Adipose tissue (tissue), 3 donors: ENCODE results near the gene ELL. TPM values are rescaled to one million over a fixed set of nuclear protein-coding genes. Genes with fewer than 3 reads are reported as not detected.

Source experiments
- H3K27ac ChIP-seq: one replicate; pipeline ENCODE4 v1.5.1; 2013; ENCODE audit warnings: low read depth, low read length
- WGBS, 3 donors: extraction: QIAGEN DNeasy Blood & Tissue Kit; methylation state at CpG; one replicate each; pipeline ENCODE4 v1.1.7; 2013; 5-methylcytosine and 5-hydroxymethylcytosine counted together
- polyA plus RNA-seq, 3 donors: library from polyadenylated mRNA; stranded (reverse); fragments of 200-250 nt; gene quantifications; one replicate each; pipeline ENCODE4 v1.2.3, GENCODE V29; 2013
- donor health status: healthy with polysubstance abuse.
- donor health status: Bipolar disorder and iron deficiency.
- donor health status: healthy.

Gene ELL
- polyA plus RNA-seq, 3 donors = 6.5 to 25.9 (median 9.2) TPM

DNA sequence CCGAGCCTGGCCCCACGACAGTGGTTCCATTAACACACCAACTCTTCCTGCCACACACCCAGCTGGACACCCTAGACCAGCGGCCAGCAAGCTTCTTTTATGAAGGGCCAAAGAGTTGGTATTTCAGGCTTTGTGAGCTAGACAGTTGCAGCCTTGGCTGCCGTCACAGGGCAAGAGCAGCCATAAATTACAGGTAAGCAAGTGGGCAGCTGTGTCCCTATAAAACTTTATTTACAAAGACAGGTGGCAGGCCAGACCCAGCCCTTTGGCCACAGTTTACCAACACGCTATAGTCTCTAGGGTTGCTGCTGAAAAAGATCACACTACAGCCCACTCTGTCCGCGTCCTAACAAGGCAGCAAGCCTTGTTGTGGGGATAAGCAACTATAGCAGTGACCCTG is 13.3 kb downstream of the ELL start:
- WGBS, 3 donors = 79 to 94% (median 92%) methylated on average over 7 of the region's 7 CpGs
- H3K27ac ChIP-seq = no peak overlapping the region

DNA sequence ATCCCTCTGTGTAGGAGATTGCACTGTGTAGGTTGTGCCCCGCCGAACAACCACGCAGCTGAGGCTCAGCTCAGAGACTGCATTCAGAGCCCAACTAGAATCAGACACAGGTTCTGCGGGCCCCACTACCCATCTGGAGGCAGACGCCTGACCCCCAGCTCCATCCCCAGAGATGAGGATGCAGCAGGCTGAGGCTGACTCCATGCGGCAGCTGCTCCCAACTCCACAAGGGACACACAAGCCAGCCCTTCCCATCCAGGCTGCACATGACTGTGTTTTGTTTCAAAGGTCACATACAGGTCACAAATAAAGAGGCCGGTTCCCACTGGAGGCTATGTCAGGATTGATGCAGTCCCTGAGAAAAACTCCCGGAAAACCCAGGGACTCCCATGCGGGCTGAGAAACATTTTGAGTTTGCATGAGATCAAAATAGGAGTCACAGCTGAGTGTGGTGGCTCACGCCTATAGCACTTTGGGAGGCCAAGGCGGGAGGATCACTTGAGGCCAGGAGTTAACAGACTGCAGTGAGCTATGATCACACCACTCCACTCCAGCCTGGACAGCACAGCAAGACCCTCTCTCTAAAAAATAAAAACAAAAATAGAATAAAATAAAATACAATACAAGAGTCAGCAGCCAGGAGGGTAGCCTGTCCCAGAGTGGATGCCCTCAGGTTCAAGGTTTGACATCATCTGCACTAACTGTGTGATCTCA is 14.0 kb downstream of the ELL start:
- H3K27ac ChIP-seq = no peak overlapping the region
- 57 to 74% (median 58%) methylated on average over 11 of the region's 11 CpGs for WGBS, 3 donors

DNA sequence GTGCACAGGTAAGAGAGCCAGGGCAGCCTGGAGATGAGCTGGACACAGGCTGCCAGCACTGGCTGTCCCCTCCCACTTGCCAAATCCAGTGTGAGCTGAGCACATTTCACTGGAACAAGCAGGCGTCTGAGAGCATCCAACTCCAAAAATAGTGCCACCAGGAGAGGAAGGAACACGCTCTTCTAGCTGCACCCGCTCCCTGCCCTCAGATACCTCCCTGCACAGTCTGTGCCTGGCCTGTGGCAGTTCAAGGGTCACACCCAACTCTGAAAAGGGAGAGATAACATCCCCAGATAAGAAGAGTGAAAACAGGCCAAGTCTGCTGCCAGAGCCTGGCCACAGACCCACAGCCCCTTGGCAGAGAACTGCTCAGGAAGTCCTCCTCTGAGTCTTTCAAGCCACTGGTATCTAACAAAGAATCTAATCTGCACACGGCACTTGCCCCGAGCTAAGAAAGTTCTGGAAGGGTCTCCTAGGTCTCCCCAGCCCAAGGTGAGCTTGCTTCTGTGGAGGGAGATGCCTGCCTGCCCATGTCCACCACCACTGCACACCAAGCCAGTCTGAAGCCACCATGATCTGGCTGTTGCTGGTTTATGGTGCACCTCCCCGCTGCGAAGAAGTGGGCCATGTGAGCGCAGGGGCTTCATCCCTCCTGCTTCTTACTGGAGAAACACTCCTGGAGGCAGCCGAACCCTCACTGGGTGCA is 14.7 kb downstream of the ELL start:
- no peak overlapping the region for H3K27ac ChIP-seq
- WGBS, 3 donors = 48 to 56% (median 52%) methylated on average over 9 of the region's 9 CpGs

DNA sequence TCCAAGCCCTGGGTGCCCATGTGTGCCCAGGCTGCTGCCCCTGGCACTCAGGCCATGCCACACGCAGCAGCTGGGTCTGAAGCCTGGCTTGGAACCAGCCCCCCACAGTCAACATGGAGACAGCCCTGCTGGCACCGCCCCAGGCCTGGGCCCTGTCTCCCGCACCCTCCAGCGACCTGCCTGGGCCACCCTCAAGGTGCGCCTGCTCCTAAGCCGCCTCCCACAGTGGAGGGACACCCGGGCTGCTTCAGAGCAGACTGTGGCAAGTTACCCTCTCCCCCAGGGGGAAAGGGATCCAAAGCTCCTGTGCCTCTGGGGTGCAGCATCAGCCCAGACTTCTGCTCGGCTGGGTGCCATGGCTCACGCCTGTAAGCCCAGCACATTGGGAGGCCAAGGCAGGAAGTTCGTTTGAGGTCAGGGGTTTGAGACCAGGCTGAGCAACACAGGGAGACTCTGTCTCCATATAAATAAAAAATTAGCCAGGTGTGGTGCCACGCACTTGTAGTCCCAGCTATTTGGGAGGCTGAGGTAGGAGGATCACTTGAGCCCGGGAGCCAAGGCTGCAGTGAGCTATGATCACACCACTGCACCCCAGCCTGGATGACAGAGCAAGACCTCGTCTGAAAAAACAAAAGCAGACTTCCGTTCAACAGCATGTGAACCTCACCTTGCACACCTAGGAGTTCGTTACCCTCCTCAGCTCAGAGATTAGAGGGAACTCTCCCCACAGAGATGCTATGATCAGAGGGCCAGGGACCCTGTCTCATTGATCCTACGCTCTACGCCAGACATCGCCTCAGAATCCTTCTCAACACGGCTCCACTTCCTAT is 15.6 kb downstream of the ELL start:
- WGBS, 3 donors = 73 to 78% (median 73%) methylated on average over 19 of the region's 19 CpGs
- no peak overlapping the region for H3K27ac ChIP-seq

DNA sequence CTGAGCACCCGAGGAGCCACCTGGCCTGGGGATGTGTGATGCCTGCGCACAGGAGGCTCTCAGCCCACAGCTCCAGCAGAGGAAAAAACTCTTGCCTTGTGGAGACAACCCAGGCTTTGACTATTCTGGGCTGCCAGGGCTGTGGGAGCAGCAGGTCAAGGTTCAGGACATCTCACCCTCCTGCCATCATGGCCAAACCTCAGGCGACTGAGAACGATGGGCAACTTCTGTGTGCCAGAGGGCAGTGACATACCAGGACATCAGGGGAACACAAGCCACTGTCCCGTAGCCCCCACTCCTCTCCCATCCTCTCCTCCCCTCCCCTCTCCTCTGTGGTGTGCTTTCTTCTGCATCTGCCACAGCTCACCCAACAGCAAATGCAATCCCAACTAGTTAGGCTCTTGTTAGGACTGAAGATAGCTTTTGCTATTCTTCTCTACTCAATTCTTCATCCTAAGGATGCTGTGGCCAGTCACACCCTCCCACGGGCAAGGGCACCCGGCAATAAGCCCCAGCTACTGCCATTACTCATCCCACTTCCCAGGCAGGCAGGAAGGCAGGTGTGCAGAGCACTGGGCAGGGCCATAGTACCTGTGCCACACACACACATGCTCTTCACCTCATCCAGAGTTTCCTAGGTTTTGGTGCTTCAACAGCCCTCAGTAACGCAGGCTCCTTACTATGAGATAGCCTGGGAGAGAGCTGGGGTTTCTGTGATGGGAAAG is 16.8 kb downstream of the ELL start:
- no peak overlapping the region for H3K27ac ChIP-seq
- WGBS, 3 donors = 56 to 85% (median 74%) methylated on average over 8 of the region's 8 CpGs

DNA sequence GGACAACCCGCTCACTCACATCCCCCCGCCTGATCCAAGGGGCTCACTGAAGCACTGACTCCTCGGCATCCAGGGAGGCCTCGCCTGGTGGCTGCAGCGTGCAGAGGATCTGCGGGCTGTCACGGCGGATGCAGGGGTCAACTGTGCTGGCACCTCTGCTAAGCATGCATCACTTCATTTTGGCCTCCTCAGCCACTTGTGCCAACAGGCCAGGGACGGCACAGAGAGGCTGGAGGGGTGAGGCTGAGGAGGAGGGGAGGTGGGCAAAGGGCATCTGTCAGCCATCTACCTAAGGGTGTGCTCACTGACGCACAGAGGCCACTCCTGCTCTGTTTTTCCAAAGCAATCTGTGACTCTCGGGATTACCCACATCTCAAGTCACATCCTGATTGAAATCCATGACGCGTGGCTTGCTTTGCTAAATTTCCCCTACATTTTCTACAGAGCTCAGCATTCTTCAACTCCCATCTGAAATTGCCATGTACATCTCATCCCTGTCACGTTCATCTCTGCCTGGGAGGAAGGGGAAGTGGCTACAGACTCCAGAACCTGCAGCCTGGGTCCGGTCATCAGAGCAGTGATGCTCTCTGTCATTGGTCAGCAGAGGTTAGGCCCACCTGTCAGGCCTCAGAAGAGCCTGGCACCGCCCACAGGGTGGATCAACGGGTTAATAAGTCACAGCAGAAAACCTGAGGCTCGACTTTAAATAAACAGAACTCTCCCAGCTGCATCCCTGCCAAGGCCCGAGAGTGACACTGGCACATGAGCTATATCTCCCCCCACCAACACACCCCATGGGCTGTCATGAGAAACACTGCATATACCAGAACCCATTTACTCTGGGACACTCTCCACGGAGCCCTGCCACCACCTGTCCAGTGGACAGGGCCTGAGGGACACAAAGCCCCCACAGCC is 17.6 kb downstream of the ELL start:
- no peak overlapping the region for H3K27ac ChIP-seq

DNA sequence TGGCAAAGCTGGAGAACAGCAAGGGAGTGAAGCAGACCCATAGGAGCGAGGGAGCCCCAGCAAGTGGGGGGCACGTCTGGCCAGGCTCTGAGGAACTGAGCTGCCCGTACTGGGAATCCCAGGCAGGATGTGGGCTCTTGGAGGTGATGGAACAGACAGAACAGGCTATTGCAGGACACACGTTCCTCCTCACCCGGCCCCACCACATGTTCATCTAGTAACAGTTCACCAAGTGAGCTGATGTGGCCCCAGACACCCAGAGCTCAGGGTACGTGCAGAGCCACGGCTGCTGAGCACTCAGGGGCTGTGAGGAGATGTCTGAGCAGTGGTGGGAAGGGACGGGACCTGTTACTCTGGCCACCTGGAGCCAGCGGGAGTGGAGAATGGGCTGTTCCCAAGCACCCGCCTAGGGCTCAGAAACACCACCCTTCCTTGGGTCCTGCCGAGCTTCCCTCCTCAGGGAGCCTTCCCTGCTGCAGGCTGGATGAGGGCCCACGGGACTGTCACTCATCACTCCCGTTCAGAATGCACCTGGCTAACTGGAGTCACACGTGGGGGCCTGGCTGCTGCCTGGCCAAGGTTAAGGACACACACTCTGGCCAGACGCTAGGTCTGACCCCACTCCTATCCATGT is 18.4 kb downstream of the ELL start:
- peak overlapping the region; percentile 48 for H3K27ac ChIP-seq
- 55 to 59% (median 59%) methylated on average over 15 of the region's 15 CpGs for WGBS, 3 donors

More for the DNA sequence above, 17.6 kb downstream of the ELL start:
- 45 to 72% (median 64%) methylated on average over 20 of the region's 20 CpGs for WGBS, 3 donors

DNA sequence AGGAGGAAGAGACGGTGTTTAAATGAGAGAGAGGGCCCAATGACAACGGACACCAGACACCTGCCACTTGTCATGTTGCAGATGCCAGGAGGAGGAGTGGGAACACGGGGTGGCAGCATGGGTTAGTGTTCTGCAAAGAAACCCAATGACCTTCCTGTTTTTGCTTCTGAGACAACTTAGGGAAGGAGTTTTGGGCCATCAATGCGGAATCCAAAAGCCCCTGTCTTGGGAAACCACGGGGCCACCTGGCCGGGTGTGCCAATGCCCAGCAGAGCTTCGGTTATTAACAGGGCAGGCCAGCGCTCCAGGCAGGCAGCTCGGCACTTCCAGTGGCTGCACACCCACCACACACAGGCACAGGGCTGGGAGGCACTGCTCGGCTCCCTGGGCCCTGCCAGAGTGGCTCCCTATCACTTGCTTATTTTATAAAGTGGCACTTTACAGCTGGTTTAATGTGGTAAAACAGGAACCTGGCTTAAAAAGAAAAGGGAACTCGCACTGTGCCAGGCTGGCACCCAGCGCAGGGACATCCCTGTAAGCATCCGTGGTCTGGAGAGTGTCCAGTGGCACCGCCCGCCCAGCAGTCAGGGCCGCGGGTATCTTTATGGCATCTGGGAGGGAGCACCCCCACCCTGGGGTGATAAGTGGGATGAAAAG is 19.1 kb downstream of the ELL start:
- H3K27ac ChIP-seq = peak overlapping the region; percentile 48
- 45 to 74% (median 51%) methylated on average over 17 of the region's 17 CpGs for WGBS, 3 donors

DNA sequence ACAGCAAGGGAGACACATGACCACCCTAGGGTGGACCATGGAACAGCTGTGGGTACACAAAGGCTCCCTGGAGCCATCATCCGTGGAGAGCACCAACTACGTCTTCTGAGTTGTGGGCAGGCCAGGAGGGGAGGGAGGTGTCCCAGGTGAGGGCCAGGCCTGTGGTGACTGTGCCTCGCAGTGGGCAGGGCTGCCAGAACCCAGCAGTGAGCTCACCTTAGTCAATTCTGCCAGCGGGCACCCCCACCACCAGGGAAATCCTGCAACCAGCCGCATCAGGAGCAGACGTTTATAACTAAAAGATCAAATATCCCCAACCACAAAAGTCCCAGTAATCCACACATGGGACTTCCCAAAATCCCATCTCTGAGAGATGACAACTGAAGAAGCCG is 19.6 kb downstream of the ELL start:
- H3K27ac ChIP-seq = no peak overlapping the region
- WGBS, 3 donors = 66 to 80% (median 72%) methylated on average over 7 of the region's 7 CpGs

DNA sequence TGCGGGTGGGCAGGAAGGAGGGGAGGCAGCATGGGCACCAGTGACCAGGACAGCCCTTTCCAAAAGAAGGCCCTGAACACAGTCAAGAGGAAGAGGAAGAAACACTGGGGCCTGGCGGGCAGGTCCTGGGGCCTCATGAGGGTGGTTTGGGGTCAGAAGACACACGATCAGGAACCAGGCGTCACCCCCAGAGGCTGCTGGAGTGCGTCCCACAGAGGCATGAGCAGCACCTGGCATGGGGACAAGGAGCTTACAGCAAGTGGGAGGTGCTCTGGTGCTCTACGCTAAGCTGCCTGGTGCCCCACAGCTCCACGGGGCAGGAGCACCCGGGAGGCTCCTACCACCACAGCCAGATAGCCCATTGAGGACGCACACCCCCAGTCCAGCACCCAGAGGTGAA is 20.0 kb downstream of the ELL start:
- 45 to 51% (median 49%) methylated on average over 9 of the region's 9 CpGs for WGBS, 3 donors
- no peak overlapping the region for H3K27ac ChIP-seq

DNA sequence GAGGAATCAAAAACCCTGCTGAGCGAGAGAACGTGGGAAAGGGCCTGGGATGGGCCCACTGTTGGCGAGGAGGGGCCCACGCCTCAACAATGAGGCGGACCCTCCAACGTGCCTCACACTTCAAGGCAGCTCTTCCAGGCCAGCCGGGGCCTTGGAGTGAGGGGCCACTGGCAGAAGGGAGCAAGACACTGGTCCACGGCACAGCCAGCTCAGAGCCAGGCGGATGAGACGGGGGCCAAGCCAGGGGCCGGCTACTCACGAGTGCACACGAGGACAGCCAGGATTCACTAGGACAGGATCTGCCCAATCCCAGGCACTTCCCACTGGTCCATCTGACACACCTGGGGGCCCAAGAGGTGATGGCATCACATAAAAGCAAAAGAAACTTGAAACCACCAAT is 20.5 kb downstream of the ELL start:
- WGBS, 3 donors = 83 to 92% (median 89%) methylated on average over 13 of the region's 13 CpGs
- H3K27ac ChIP-seq = no peak overlapping the region

DNA sequence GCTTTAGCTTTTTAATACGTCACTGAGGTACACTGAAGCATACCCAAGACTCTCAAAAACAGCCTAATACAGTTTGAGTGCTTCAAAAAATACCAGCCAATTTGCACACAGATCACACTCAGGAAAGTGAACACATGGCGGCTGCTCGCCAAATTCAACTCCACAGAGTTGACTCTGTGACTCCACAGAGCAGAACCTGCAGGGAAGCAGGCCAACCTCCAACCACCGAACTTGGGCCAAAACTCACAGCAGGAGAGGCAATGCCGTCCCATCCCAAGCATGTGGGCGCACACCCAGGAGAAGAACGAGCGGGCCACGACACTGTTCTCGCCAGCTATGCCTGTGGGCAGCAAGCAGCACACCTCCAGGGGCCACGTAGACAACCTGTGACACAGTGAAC is 21.1 kb downstream of the ELL start:
- no peak overlapping the region for H3K27ac ChIP-seq
- 23 to 72% (median 65%) methylated on average over 11 of the region's 11 CpGs for WGBS, 3 donors

DNA sequence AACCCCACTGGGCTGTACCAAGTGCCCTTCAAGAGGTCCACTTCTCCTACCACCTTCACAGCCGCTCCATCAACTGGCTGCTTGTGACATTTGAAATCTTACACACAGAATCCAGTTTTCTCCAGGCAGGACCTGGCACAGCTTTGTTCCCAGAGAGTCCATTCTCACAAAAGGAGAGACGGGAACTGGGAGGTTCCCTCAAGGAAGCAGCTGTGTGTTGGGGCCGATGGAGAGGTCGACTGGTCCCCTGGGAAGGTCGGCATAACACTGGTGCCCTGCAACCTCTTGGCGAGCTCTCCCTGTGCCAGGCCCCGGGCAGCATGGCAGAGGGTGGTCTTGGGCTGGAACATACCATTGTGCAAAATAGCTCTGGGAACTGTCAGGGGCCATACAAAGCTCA is 21.5 kb downstream of the ELL start:
- no peak overlapping the region for H3K27ac ChIP-seq
- WGBS, 3 donors = 46 to 52% (median 51%) methylated on average over 7 of the region's 7 CpGs

DNA sequence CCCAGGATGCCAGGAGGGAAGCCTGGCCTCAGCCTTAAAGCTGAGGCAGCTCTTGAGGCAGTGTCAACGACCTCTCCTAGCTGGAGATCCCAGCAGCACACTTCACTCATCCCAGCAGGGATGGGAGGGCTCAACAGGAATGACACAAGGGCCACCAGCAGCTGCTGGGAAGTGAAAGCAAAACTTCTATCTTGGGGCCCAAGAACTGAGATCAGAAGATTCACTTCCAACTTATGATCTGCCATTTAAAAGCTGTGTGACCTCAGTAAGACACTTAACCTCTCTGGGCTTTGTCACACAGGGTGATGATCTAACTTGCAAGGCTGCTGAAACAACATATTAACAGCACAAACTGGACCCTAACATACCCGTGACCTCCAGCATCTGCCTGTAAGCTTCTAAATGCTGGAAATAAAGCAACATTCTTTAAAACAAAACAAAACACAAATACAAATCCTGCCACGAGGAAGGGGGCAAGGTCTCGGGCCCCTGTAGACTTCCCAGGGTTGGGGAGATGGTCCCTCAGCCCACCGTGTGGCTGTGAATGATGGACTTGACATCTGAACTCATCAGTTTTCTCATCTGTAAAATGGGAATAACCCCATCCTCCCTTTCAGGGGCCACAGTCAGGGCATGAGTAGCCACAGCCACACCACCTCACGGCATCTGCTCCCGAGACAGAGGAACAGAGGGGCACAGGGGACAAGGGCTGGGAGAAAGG is 22.7 kb downstream of the ELL start:
- WGBS, 3 donors = 85 to 87% (median 85%) methylated on average over 7 of the region's 7 CpGs

DNA sequence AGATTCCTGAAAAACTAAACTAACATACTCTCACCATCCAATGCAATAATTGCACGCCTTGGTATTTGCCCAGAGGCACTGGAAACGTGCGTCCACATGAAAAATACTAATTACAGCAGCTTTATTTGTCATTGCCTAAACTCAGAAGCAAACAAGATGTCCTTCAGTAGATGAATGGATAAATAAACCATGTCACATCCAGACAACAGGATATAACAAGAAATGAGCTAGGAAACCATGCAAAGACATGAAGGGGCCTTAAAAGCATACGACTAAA is 25.0 kb downstream of the ELL start:
- 82 to 88% (median 82%) methylated on average over 4 of the region's 4 CpGs for WGBS, 3 donors
- H3K27ac ChIP-seq = no peak overlapping the region

More for the DNA sequence above, 22.7 kb downstream of the ELL start:
- no peak overlapping the region for H3K27ac ChIP-seq

DNA sequence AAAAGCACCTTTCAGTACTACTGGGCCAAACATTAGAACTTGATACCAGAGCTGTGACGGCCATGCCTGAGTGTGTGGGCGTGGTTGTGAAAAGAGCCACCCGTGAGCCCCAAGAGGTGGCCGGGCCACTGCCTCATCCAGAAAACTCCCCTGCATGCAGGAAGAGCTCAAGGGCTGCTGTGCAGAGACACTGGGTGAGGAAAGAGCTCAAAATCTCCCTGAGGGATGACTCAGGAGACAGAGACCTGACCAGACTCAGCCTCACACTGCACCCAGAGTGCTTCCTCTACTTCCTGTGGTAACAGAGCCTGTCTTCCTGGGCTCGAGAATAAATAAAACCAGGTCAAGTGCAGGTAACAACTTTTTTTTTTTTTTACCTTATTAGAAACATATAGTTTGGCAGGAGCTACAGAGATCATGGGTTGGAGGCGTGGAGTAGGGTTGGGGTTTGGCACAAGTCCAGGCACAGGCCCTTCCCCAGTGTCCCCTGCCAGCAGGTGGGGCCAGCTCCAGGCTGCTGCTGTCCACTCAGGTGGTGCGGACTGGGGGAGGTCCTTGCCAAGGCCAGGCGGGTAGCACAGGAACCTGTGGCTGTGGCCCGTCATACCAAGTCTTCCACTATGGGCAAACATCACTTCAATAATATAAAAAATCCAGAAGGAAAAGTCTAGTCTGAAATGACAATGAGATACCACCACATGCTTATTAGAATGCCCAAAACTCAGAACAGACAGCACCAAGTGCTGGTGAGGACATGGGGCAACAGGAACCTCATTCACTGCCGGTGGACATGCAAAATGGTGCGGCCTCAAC is 25.5 kb downstream of the ELL start:
- WGBS, 3 donors = 40 to 54% (median 54%) methylated on average over 11 of the region's 11 CpGs
- no peak overlapping the region for H3K27ac ChIP-seq
